ENCODE results near the gene ALKBH8.
"Not testable (repeated sequence)": the region's sequence is repeated elsewhere in the genome, so short reads cannot be mapped to it uniquely, and the experiment has no call there.

ALKBH8 gene

GRCh38 chr11:107561688-107562087 is 3.8 kb downstream of the ALKBH8 start:
- Histone ChIP-seq H3K27ac (no peak overlapping the region), H3K36me3 (peaks cover 13% of the 10 kb centered on the region; the same call in 1 of the 2 replicates)

DNA sequence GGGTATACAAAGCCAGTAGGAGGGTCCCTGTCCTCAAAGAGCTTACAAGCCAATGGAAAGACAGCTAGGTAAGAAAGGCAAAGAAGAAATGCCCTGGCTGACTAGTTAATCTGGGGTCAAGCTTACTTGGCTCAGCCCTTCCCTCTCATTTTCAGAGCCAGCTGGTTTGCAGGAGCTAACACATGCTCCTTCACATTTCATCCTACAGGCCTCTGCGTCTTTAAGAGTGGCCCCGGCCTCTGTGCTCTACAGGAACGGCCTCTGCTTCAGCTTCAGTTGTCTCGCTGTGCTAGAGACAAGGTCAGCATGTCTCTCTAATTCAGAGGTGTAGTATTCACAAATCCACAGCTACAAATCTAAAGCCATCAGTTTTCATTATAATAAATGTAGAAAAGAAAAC is 15.2 kb downstream of the ALKBH8 start:
- no peaks in the 10 kb centered on the region for H3K9me3 ChIP-seq
- peaks cover 27% of the 10 kb centered on the region for H3K36me3 ChIP-seq
- H3K27ac ChIP-seq = no peak overlapping the region
- H3K9ac ChIP-seq = no peak overlapping the region
- H4K20me1 ChIP-seq = no peaks in the 10 kb centered on the region
- TF ChIP-seq Cebpa-rat (IDR thresholded peaks at IDR 0.05) = no peak
- no peak overlapping the region for H3K4me3 ChIP-seq
- H3K4me2 ChIP-seq = no peak overlapping the region
- H3K4me1 ChIP-seq = no peaks in the 10 kb centered on the region
- no peaks in the 10 kb centered on the region for H3K27me3 ChIP-seq

More at GRCh38 chr11:107561688-107562087, 3.8 kb downstream of the ALKBH8 start:
- H3K4me3 ChIP-seq = no peak overlapping the region
- H3K4me1 ChIP-seq = peaks cover 31% of the 10 kb centered on the region
- no peaks in the 10 kb centered on the region for H3K9me3 ChIP-seq
- no peaks in the 10 kb centered on the region for H4K20me1 ChIP-seq
- no peak overlapping the region for H3K4me2 ChIP-seq
- no peak for TF ChIP-seq Cebpa-rat (IDR thresholded peaks at IDR 0.05)
- no peak overlapping the region for H3K9ac ChIP-seq
- no peaks in the 10 kb centered on the region for H3K27me3 ChIP-seq

GRCh38 chr11:107549954-107550285 is 15.6 kb downstream of the ALKBH8 start:
- no peak for TF ChIP-seq Cebpa-rat (IDR thresholded peaks at IDR 0.05)
- Histone ChIP-seq H3K4me1 (no peaks in the 10 kb centered on the region), H3K27me3 (no peaks in the 10 kb centered on the region), H3K9ac (no peak overlapping the region), H3K36me3 (peaks cover 27% of the 10 kb centered on the region), H4K20me1 (no peaks in the 10 kb centered on the region), H3K4me2 (no peak overlapping the region), H3K9me3 (no peaks in the 10 kb centered on the region), H3K27ac (no peak overlapping the region), H3K4me3 (no peak overlapping the region)

GRCh38 chr11:107549253-107549953 is 16.1 kb downstream of the ALKBH8 start:
- H3K36me3 ChIP-seq = peaks cover 27% of the 10 kb centered on the region
- no peaks in the 10 kb centered on the region for H4K20me1 ChIP-seq
- no peaks in the 10 kb centered on the region for H3K9me3 ChIP-seq
- H3K27ac ChIP-seq = no peak overlapping the region
- H3K4me1 ChIP-seq = no peaks in the 10 kb centered on the region
- TF ChIP-seq Cebpa-rat (IDR thresholded peaks at IDR 0.05) = no peak
- H3K4me2 ChIP-seq = no peak overlapping the region
- no peak overlapping the region for H3K9ac ChIP-seq
- H3K27me3 ChIP-seq = no peaks in the 10 kb centered on the region
- H3K4me3 ChIP-seq = no peak overlapping the region

DNA sequence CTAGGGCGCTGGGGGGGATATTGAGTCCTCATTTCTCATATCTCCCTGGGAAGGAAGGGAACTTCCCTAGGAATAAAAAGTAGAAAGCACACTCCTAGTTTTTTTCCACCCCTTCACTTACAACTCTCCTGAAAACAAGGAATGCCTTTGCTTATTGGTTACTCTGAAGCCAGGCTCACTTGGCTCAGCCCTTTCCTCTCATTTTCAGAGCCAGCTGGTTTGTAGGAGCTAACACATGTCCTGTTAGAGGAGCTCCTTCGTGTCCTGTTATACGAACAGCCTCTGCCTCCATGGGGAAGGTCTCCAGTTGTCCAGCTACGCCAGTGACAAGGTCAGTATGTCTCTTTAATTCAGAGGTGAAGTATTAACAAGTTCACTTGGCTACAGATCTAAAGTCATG is 17.6 kb downstream of the ALKBH8 start:
- H3K9me3 ChIP-seq = no peaks in the 10 kb centered on the region
- TF ChIP-seq Cebpa-rat (IDR thresholded peaks at IDR 0.05) = no peak

GRCh38 chr11:107545101-107545514 is 20.4 kb downstream of the ALKBH8 start:
- Histone ChIP-seq H3K4me3 (no peak overlapping the region), H3K27ac (no peak overlapping the region), H3K27me3 (no peaks in the 10 kb centered on the region), H3K9me3 (no peaks in the 10 kb centered on the region), H3K36me3 (peaks cover 13% of the 10 kb centered on the region), H3K9ac (no peak overlapping the region), H4K20me1 (no peaks in the 10 kb centered on the region), H3K4me2 (no peak overlapping the region), H3K4me1 (no peaks in the 10 kb centered on the region)
- TF ChIP-seq Cebpa-rat (IDR thresholded peaks at IDR 0.05) = no peak

More for the DNA sequence above, 17.6 kb downstream of the ALKBH8 start:
- Histone ChIP-seq H3K4me2 (no peak overlapping the region), H3K27ac (no peak overlapping the region), H3K4me3 (no peak overlapping the region), H3K36me3 (peaks cover 27% of the 10 kb centered on the region), H3K27me3 (no peaks in the 10 kb centered on the region), H4K20me1 (no peaks in the 10 kb centered on the region), H3K4me1 (no peaks in the 10 kb centered on the region), H3K9ac (no peak overlapping the region)

DNA sequence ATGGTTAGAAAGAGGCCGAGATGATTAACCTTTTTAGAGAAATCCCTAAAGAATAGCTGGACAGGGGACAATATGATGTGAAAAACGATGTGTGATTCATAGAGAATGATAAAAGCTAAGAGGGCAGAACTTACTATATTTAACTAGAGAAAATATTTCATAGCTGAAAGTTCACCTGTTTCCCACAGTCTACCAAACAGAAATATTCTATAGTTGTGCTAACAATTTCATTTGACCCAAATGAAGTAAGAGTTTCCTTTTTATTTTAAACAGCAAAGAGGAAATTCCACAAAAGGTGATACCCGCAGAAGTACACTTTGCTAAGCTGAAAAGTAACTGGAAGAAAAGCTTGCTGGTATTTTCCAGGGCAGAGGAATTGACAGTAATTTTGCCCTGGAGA is 26.7 kb downstream of the ALKBH8 start:
- no peaks in the 10 kb centered on the region for H3K27me3 ChIP-seq
- no peak overlapping the region for H3K9ac ChIP-seq
- H3K27ac ChIP-seq = no peak overlapping the region
- no peaks in the 10 kb centered on the region for H3K9me3 ChIP-seq
- H3K4me2 ChIP-seq = no peak overlapping the region
- no peak overlapping the region for H3K4me3 ChIP-seq
- TF ChIP-seq Cebpa-rat (IDR thresholded peaks at IDR 0.05) = no peak
- H4K20me1 ChIP-seq = no peaks in the 10 kb centered on the region
- peaks cover 24% of the 10 kb centered on the region for H3K36me3 ChIP-seq
- H3K4me1 ChIP-seq = no peaks in the 10 kb centered on the region

DNA sequence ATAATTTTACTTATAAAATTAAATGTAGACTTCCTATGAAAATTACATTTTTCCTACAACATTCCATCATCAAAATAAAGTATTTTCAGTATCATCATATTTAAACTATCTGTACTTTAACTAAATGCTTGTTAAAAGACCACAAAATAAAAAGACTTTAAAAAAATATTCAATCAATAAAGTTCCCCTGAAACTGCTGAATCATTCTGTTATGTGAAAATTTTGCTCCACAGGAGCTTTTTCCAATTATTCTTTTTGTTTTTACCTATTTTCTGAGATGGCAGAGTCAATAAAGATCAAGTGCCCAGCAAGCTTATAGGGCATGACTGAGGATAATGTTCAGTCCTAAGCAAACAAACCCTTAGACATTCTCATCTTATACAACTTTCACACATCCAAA is 27.3 kb downstream of the ALKBH8 start:
- Histone ChIP-seq H3K4me3 (no peak overlapping the region), H3K4me2 (no peak overlapping the region), H3K36me3 (peaks cover 24% of the 10 kb centered on the region), H3K27ac (no peak overlapping the region), H3K9ac (no peak overlapping the region), H3K9me3 (no peaks in the 10 kb centered on the region), H4K20me1 (no peaks in the 10 kb centered on the region), H3K27me3 (no peaks in the 10 kb centered on the region), H3K4me1 (no peaks in the 10 kb centered on the region)
- no peak for TF ChIP-seq Cebpa-rat (IDR thresholded peaks at IDR 0.05)

DNA sequence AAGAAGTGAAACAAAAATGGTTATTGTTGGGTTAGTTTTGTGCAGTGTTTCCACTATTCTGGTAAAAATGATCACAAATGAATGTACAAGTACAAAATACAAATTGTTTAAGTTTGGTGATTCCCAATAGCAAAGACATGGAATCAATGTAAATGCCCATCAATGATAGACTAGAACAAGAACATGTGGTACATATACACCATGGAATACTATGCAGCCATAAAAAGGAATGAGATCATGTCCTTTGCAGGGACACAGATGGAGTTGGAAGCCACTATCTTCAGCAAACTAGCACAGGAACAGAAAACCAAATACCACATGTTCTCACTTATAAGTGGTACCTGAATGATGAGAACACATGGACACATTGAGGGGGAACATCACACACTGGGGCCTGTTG is 28.4 kb downstream of the ALKBH8 start:
- not testable (repeated sequence) for H3K27ac ChIP-seq, H3K4me3 ChIP-seq, H3K9ac ChIP-seq, H3K4me1 ChIP-seq, H3K4me2 ChIP-seq, H3K9me3 ChIP-seq, H3K27me3 ChIP-seq, H4K20me1 ChIP-seq
- H3K36me3 ChIP-seq = peaks cover 24% of the 10 kb centered on the region

DNA sequence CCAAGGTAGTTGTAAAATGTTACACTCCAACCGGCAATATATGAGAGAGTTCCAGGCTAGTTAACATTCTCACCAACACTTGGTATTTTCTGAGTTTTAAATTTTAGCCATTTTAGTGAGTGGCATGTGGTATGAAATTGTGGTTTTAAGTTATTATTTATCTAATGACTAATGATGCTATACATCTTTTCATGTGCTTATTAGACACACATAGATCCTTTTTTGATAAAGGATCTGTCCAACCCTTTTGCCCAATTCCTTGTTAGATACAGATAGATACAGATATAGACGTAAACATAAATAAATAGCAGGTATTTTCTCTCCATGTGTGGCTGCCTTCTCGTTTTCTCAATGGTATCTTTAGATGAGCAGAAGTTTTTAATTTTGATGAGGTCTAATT is 39.3 kb downstream of the ALKBH8 start:
- no peak overlapping the region for H3K9ac ChIP-seq
- no peak overlapping the region for H3K27ac ChIP-seq
- peaks cover 19% of the 10 kb centered on the region for H3K36me3 ChIP-seq
- no peak overlapping the region for H3K4me2 ChIP-seq
- H3K27me3 ChIP-seq = no peaks in the 10 kb centered on the region
- no peak for TF ChIP-seq Cebpa-rat (IDR thresholded peaks at IDR 0.05)
- no peak overlapping the region for H3K4me3 ChIP-seq
- peaks cover 5% of the 10 kb centered on the region; the same call in 1 of the 2 replicates for H3K9me3 ChIP-seq
- H4K20me1 ChIP-seq = no peaks in the 10 kb centered on the region
- H3K4me1 ChIP-seq = no peaks in the 10 kb centered on the region

DNA sequence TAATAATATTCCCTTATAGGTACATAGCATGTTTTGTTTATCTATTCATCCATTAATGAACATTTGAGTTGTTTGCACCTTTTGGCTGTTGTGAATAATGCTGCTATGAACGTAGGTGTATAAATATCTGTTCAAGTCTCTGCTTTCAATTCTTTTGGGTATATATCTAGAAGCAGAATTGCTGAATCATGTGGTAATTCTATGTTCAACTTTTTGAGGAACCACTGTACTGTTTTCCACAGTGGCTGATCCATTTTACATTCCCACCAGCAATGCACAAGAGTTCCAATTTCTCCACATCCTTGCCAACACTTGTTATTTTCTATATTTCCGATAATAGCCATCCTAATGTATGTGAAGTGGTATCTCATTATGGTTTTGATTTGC is 56.7 kb downstream of the ALKBH8 start:
- H4K20me1 ChIP-seq = no peaks in the 10 kb centered on the region
- no peaks in the 10 kb centered on the region for H3K9me3 ChIP-seq
- H3K27ac ChIP-seq = no peak overlapping the region
- H3K4me3 ChIP-seq = no peak overlapping the region
- H3K4me1 ChIP-seq = no peaks in the 10 kb centered on the region
- H3K36me3 ChIP-seq = peaks cover 15% of the 10 kb centered on the region
- H3K27me3 ChIP-seq = no peaks in the 10 kb centered on the region
- TF ChIP-seq Cebpa-rat (IDR thresholded peaks at IDR 0.05) = no peak
- H3K9ac ChIP-seq = no peak overlapping the region
- no peak overlapping the region for H3K4me2 ChIP-seq
